ENCODE results near the gene DHRS13. TPM values are rescaled to one million over a fixed set of nuclear protein-coding genes. Genes with fewer than 3 reads are reported as not detected.

DHRS13 gene
- total RNA-seq, 1 donor from 2014 or later, result 20.4 TPM

DNA sequence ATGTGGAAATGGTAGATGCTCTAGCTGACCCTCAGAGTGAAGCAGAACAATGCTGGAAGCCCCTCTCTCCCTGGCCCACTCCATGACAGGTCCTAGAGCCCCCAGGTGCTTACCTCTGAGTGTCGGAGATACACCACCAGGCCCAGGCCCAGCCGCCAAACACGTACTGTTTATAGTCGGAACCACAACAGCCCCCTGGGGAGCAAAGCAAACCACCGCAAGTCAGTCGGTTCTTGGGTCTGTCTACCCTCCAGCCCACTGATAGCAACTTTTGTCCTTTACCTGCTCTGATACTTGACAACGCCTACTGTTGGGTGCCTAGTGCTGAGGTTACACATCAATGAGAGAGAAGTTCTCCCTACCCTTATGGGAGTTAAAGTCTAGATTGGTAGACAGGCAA lies 14.0 kb downstream of the DHRS13 start:
- Mint-ChIP-seq H3K36me3 (peaks cover 3% of the 10 kb centered on the region), H3K4me1 (ENCODE audit: unreplicated experiment) (peaks cover 19% of the 10 kb centered on the region), H3K27me3 (no peaks in the 10 kb centered on the region), H3K9me3 (no peaks in the 10 kb centered on the region), H3K4me3 (no peak overlapping the region), H3K27ac (no peak overlapping the region)
- TF ChIP-seq, protein P1, sequence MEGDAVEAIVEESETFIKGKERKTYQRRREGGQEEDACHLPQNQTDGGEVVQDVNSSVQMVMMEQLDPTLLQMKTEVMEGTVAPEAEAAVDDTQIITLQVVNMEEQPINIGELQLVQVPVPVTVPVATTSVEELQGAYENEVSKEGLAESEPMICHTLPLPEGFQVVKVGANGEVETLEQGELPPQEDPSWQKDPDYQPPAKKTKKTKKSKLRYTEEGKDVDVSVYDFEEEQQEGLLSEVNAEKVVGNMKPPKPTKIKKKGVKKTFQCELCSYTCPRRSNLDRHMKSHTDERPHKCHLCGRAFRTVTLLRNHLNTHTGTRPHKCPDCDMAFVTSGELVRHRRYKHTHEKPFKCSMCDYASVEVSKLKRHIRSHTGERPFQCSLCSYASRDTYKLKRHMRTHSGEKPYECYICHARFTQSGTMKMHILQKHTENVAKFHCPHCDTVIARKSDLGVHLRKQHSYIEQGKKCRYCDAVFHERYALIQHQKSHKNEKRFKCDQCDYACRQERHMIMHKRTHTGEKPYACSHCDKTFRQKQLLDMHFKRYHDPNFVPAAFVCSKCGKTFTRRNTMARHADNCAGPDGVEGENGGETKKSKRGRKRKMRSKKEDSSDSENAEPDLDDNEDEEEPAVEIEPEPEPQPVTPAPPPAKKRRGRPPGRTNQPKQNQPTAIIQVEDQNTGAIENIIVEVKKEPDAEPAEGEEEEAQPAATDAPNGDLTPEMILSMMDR (conservative IDR thresholded peaks at IDR 0.05), result no peak
- no peak for DNase-seq (ENCODE audit: extremely low spot score, unreplicated experiment)

DNA sequence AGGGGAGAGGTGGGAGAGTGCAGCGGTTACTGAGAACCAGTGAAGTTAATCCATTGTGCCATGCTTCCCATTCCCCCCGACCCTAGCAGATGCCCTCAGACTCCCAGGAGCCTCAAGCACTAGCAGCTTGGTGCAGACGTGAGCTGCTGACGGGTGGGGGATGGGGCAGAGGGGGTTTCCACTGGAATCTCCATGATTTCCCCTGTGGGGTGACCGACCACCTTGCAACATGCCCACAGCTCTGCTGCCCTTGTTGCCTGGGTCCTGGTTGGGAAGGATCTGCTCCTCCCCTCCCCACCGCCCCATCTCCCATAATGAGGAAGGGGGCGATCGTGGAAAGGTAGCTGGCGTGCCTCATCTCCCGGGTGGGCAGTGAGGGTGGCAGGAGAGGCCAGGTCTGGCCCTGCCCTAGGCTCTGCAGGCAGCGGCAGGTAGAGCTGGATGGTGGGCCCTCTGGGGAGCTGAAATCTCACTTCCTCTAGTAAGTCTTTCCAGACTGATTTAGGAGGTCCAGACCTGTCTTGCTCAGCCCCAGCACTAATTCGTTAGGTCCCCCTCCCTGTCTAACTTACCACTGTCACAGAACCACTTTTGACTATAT lies 14.9 kb downstream of the DHRS13 start:
- H3K9me3 Mint-ChIP-seq, result no peaks in the 10 kb centered on the region

GRCh38 chr17:28885951-28886350 lies 16.9 kb downstream of the DHRS13 start:
- Mint-ChIP-seq H3K9me3 (no peaks in the 10 kb centered on the region), H3K4me1 (ENCODE audit: unreplicated experiment) (peaks cover under 1% of the 10 kb centered on the region), H3K27ac (no peak overlapping the region), H3K4me3 (no peak overlapping the region), H3K36me3 (peaks cover 3% of the 10 kb centered on the region), H3K27me3 (no peaks in the 10 kb centered on the region)
- TF ChIP-seq, protein P1 (conservative IDR thresholded peaks at IDR 0.05), result no peak
- DNase-seq (ENCODE audit: extremely low spot score, unreplicated experiment), result no peak

More for the DNA sequence above, 14.9 kb downstream of the DHRS13 start:
- Mint-ChIP-seq H3K27me3 (no peaks in the 10 kb centered on the region), H3K36me3 (peaks cover 3% of the 10 kb centered on the region), H3K27ac (no peak overlapping the region), H3K4me3 (no peak overlapping the region), H3K4me1 (ENCODE audit: unreplicated experiment) (peaks cover 10% of the 10 kb centered on the region)
- DNase-seq (ENCODE audit: extremely low spot score, unreplicated experiment), result no peak
- TF ChIP-seq, protein P1 (conservative IDR thresholded peaks at IDR 0.05), result no peak

GRCh38 chr17:28885363-28885762 lies 17.5 kb downstream of the DHRS13 start:
- H3K36me3 Mint-ChIP-seq, result peaks cover 3% of the 10 kb centered on the region
- H3K4me3 Mint-ChIP-seq, result no peak overlapping the region
- H3K4me1 Mint-ChIP-seq (ENCODE audit: unreplicated experiment), result no peaks in the 10 kb centered on the region
- TF ChIP-seq, protein P1 (conservative IDR thresholded peaks at IDR 0.05), result no peak
- no peaks in the 10 kb centered on the region for H3K27me3 Mint-ChIP-seq
- no peak for DNase-seq (ENCODE audit: extremely low spot score, unreplicated experiment)
- no peak overlapping the region for H3K27ac Mint-ChIP-seq
- no peaks in the 10 kb centered on the region for H3K9me3 Mint-ChIP-seq

DNA sequence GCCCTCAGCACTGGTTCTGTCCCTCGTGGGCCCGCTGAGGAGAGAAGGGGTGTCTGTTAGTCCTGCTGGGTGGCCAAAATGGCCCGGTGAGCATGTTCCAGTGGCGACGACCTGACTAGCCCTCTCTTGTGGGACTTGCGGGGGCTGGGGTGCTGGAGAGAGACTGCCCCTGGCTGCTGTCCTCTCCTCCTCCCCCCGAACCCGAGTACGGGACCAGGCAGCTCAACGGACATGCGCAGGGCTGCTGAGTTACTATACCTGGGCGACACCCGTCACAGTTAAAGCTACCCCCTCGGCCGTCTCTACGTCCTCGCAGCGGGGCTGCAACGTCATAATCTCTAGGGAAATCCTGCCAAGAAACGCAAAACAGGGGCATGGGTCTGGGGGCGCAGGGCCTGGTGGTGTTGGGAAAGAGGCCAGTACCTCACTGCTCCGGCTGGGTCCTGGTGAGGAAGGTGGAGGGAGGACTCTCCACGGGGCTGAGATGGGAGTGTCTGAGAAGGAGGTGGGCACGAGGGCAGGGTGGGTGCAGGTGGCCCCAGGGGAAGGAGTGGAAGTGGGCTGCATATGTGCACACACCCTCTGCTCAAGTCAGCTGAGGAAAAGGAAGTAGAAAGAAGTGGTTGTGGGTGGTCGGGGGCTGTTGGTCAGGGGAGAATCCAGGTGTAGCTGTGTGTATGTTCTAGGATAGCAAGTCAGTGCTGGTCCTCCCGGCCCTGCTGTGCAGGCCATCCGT lies 18.7 kb downstream of the DHRS13 start:
- no peak overlapping the region for H3K4me3 Mint-ChIP-seq

More for the DNA sequence above, 18.7 kb downstream of the DHRS13 start:
- Mint-ChIP-seq H3K4me1 (ENCODE audit: unreplicated experiment) (no peaks in the 10 kb centered on the region), H3K9me3 (no peaks in the 10 kb centered on the region), H3K36me3 (peaks cover under 1% of the 10 kb centered on the region), H3K27me3 (no peaks in the 10 kb centered on the region), H3K27ac (peak overlapping the region; percentile 56)
- TF ChIP-seq, protein P1 (conservative IDR thresholded peaks at IDR 0.05), result no peak
- DNase-seq (ENCODE audit: extremely low spot score, unreplicated experiment), result no peak

All from type B pancreatic cell (in vitro differentiated cells).